HL-60 (cell line): ENCODE results near the gene MCF2L2.

Experiments used
- CTCF ChIP-seq: IDR thresholded peaks from one replicate; pipeline ENCODE4 v1.5.1; 2011; ENCODE audit warnings: low read length, control low read depth, inconsistent platforms; ENCODE audit not compliant: insufficient read depth
- GABPA ChIP-seq: IDR thresholded peaks from 2 replicates; pipeline ENCODE4 v1.6.1; 2012; ENCODE audit warnings: low read depth
- POLR2AphosphoS5 ChIP-seq: IDR thresholded peaks from 2 replicates; pipeline ENCODE4 v1.6.1; 2012; ENCODE audit warnings: low read depth
- REST ChIP-seq: IDR thresholded peaks from 2 replicates; pipeline ENCODE4 v1.6.1; 2012; ENCODE audit warnings: low read depth; ENCODE audit not compliant: insufficient replicate concordance
- SPI1 ChIP-seq: IDR thresholded peaks from 2 replicates; pipeline ENCODE4 v1.6.1; 2012; ENCODE audit warnings: low read depth, mild to moderate bottlenecking, borderline replicate concordance

- TF ChIP-seq CTCF, result no peak
- TF ChIP-seq GABPA, result no peak
- TF ChIP-seq POLR2AphosphoS5, result no peak
- TF ChIP-seq REST, result no peak
- no peak for TF ChIP-seq SPI1
Measured at GRCh38 chr3:183410280-183410679, 18.1 kb downstream of the MCF2L2 start.
